Measurements from ENCODE around the gene ATRIP. TPM values are rescaled to one million over a fixed set of nuclear protein-coding genes. Genes with fewer than 3 reads are reported as not detected.

The ATRIP gene
- total and polyA plus RNA-seq, 10 of the 15 experiments (the other 5 are each of a cell fraction or from before 2014, with no cell fraction given): 1.4 to 16.0 (median 10.1) TPM

- TF ChIP-seq EP300 (IDR thresholded peaks at IDR 0.05; ENCODE audit: borderline replicate concordance in 1 of 2, control insufficient read depth in 1 of 2, low read depth in 2 of 2, low read length in 2 of 2) (no peak), STAT1 (conservative IDR thresholded peaks at IDR 0.05) (no peak), ZNF207 (IDR thresholded peaks at IDR 0.05; ENCODE audit: borderline replicate concordance) (no peak), NR2F1 (conservative IDR thresholded peaks at IDR 0.05) (peak; percentile 80), HSF1 (IDR thresholded peaks at IDR 0.05; ENCODE audit: low read depth, low read length) (no peak), MTA2 (IDR thresholded peaks at IDR 0.05; ENCODE audit: low read depth) (no peak), BCLAF1 (IDR thresholded peaks at IDR 0.05) (no peak), ZSCAN29 (IDR thresholded peaks at IDR 0.05) (no peak), NFXL1 (IDR thresholded peaks at IDR 0.05; ENCODE audit: borderline replicate concordance) (no peak), ZNF622 (IDR thresholded peaks at IDR 0.05) (no peak), ETV6 (conservative IDR thresholded peaks at IDR 0.05 in 1 of 2, IDR thresholded peaks at IDR 0.05 in 1 of 2; ENCODE audit: borderline replicate concordance in 1 of 2, low read depth in 1 of 2) (no peak), NBN (IDR thresholded peaks at IDR 0.05) (no peak), RAD51 (IDR thresholded peaks at IDR 0.05) (no peak), MXI1 (IDR thresholded peaks at IDR 0.05; ENCODE audit: low read depth, low read length) (no peak), HDGF (IDR thresholded peaks at IDR 0.05) (no peak), SP1 (IDR thresholded peaks at IDR 0.05; ENCODE audit: low read depth, low read length) (no peak), RB1 (IDR thresholded peaks at IDR 0.05; ENCODE audit: borderline replicate concordance) (no peak), JUNB (IDR thresholded peaks at IDR 0.05) (no peak), ZBED1 (IDR thresholded peaks at IDR 0.05; ENCODE audit: borderline replicate concordance) (no peak), CEBPB (IDR thresholded peaks at IDR 0.05; ENCODE audit: borderline replicate concordance in 1 of 2, low read depth in 2 of 2, low read length in 2 of 2) (no peak), HDAC6 (IDR thresholded peaks at IDR 0.05; ENCODE audit: unreplicated experiment) (no peak), WRNIP1 (IDR thresholded peaks at IDR 0.05; ENCODE audit: borderline replicate concordance, low read depth, low read length) (no peak), POLR2AphosphoS2 (IDR thresholded peaks at IDR 0.05; ENCODE audit: low read depth, low read length) (no peak)
- TF ChIP-seq, protein P1, sequence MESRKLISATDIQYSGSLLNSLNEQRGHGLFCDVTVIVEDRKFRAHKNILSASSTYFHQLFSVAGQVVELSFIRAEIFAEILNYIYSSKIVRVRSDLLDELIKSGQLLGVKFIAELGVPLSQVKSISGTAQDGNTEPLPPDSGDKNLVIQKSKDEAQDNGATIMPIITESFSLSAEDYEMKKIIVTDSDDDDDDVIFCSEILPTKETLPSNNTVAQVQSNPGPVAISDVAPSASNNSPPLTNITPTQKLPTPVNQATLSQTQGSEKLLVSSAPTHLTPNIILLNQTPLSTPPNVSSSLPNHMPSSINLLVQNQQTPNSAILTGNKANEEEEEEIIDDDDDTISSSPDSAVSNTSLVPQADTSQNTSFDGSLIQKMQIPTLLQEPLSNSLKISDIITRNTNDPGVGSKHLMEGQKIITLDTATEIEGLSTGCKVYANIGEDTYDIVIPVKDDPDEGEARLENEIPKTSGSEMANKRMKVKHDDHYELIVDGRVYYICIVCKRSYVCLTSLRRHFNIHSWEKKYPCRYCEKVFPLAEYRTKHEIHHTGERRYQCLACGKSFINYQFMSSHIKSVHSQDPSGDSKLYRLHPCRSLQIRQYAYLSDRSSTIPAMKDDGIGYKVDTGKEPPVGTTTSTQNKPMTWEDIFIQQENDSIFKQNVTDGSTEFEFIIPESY (IDR thresholded peaks at IDR 0.05): no peak
- TF ChIP-seq, protein P2, sequence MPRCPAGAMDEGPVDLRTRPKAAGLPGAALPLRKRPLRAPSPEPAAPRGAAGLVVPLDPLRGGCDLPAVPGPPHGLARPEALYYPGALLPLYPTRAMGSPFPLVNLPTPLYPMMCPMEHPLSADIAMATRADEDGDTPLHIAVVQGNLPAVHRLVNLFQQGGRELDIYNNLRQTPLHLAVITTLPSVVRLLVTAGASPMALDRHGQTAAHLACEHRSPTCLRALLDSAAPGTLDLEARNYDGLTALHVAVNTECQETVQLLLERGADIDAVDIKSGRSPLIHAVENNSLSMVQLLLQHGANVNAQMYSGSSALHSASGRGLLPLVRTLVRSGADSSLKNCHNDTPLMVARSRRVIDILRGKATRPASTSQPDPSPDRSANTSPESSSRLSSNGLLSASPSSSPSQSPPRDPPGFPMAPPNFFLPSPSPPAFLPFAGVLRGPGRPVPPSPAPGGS (IDR thresholded peaks at IDR 0.05; ENCODE audit: borderline replicate concordance, insufficient read depth, low read depth, low read length, poor library complexity, severe bottlenecking): no peak
These were observed 17.1 kb upstream of the ATRIP start (continued) for GRCh38 chr3:48429317-48429959.

Measured in GM12878 (cell line).